IPS DF 6.9 (cell line): ENCODE results near the gene YTHDF1.
"Not testable (repeated sequence)": the region's sequence is repeated elsewhere in the genome, so short reads cannot be mapped to it uniquely, and the experiment has no call there.

Source experiments
- DNase-seq: peaks from one replicate; pipeline ENCODE4 v3.0.0-alpha.2; 2013; ENCODE audit warnings: low read depth, low spot score
- H3K27ac ChIP-seq: one replicate; pipeline ENCODE4 v1.5.1; 2013; ENCODE audit warnings: low read length, control low read depth
- H3K27me3 ChIP-seq: 2 replicates; pipeline ENCODE4 v1.6.1; 2013; ENCODE audit warnings: mild to moderate bottlenecking, low read length; ENCODE audit not compliant: control insufficient read depth, insufficient read depth
- H3K36me3 ChIP-seq: 2 replicates; pipeline ENCODE4 v1.6.1; 2013; ENCODE audit warnings: low read length; ENCODE audit not compliant: control insufficient read depth, insufficient read depth
- H3K4me1 ChIP-seq: 2 replicates; pipeline ENCODE4 v1.6.1; 2013; ENCODE audit warnings: low read length; ENCODE audit not compliant: control insufficient read depth, insufficient read depth
- H3K4me3 ChIP-seq: 2 replicates; pipeline ENCODE4 v1.5.1; 2013; ENCODE audit warnings: mild to moderate bottlenecking, low read length
- H3K9me3 ChIP-seq: 2 replicates; pipeline ENCODE4 v1.6.1; 2013; ENCODE audit warnings: low read length, inconsistent platforms; ENCODE audit not compliant: control insufficient read depth, insufficient read depth
- WGBS: extraction: QIAGEN DNeasy Blood & Tissue Kit; methylation state at CpG from one replicate; pipeline ENCODE4 v1.1.7; 2013; ENCODE audit warnings: mixed read lengths, missing lambda C conversion rate; ENCODE audit not compliant: insufficient read length, insufficient coverage; 5-methylcytosine and 5-hydroxymethylcytosine counted together

Gene YTHDF1

DNA sequence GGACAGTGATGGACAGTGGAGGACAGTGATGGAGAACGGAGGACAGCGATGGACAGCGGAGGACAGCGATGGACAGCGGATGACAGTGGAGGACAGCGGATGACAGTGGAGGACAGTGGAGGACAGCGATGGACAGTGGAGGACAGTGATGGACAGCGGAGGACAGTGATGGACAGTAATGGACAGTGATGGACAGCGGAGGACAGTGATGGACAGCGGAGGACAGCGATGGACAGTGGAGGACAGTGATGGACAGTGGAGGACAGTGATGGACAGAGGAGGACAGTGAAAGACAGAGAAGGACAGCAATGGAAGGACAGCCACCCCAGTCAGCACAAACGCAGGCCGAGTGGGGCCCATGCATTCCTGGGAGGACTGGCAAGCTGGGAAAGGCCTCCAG lies 41.7 kb upstream of the YTHDF1 start:
- H3K27me3 ChIP-seq, result peaks cover 2% of the 10 kb centered on the region; the same call in 1 of the 2 replicates
- H3K36me3 ChIP-seq, result peaks cover 3% of the 10 kb centered on the region; the same call in 1 of the 2 replicates
- no peaks in the 10 kb centered on the region; the same call in 1 of the 2 replicates for H3K4me1 ChIP-seq
- H3K4me3 ChIP-seq, result no peak overlapping the region
- H3K9me3 ChIP-seq, result no peaks in the 10 kb centered on the region
- no peak overlapping the region for H3K27ac ChIP-seq
- DNase-seq, result no peak
- WGBS, result no CpG with 5 or more reads among the region's 13 CpGs

DNA sequence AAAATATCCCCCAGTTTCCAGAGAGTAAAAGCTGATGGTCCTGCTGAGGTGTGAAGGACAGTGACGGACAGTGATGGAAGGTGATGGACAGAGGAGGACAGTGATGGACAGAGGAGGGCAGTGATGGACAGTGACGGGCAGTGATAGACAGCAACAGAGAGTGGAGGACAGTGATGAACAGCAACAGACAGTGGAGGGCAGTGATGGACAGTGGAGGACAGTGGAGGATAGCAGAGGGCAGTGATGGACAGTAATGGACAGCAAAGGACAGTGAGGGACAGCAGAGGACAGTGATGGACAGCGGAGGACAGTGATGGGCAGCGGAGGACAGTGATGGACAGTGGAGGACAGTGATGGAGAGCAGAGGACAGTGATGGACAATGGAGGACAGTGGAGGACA lies 41.0 kb upstream of the YTHDF1 start:
- H3K4me1 ChIP-seq, result no peaks in the 10 kb centered on the region
- H3K27ac ChIP-seq, result no peak overlapping the region
- peaks cover 3% of the 10 kb centered on the region; the same call in 1 of the 2 replicates for H3K36me3 ChIP-seq
- no peaks in the 10 kb centered on the region for H3K9me3 ChIP-seq
- peaks cover 2% of the 10 kb centered on the region; the same call in 1 of the 2 replicates for H3K27me3 ChIP-seq
- WGBS, result no CpG with 5 or more reads among the region's 4 CpGs
- H3K4me3 ChIP-seq, result no peak overlapping the region
- DNase-seq, result no peak

DNA sequence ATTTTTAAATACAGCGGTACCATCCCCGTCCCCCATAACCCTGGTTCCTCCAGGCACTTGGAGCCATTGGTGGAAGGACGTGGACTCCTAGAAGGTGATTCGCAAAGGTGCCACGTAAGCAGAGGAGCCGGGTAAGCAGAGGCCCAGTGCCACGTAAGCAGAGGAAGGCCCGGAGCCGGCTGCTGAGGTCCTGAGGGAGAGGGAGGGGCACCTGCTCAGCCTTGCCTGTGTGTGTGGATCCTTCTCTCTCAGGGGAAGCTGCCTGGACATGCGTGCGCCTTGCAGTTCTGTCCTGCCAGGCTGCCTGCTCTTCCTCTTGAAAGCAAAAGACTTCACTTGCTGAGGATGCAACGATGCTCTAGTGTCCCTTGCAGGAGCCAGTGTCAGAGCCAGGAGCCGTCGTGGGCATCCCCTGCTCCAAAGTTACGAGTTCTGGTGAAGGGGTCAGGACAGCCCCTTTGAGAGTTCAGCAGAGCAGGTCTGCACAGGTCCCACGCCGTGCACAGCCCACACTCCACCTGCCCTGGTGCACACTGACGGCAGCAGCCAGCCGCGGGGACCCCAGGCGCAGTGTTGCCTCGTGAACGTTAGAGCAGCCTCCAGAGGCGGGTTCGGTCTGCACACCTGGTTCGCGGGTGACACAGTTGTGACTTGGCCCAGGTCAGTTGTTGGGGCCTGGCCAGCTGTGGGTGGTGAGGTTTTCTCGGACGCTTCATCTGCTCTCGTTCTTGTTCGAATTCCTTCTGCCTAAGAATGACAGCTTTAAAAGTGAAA lies 40.2 kb upstream of the YTHDF1 start:
- Histone ChIP-seq H3K4me3 (no peak overlapping the region), H3K36me3 (peaks cover 3% of the 10 kb centered on the region; the same call in 1 of the 2 replicates), H3K4me1 (no peaks in the 10 kb centered on the region), H3K27me3 (peaks cover 2% of the 10 kb centered on the region; the same call in 1 of the 2 replicates), H3K27ac (no peak overlapping the region), H3K9me3 (no peaks in the 10 kb centered on the region)
- WGBS, result no CpG with 5 or more reads among the region's 31 CpGs
- DNase-seq, result no peak

DNA sequence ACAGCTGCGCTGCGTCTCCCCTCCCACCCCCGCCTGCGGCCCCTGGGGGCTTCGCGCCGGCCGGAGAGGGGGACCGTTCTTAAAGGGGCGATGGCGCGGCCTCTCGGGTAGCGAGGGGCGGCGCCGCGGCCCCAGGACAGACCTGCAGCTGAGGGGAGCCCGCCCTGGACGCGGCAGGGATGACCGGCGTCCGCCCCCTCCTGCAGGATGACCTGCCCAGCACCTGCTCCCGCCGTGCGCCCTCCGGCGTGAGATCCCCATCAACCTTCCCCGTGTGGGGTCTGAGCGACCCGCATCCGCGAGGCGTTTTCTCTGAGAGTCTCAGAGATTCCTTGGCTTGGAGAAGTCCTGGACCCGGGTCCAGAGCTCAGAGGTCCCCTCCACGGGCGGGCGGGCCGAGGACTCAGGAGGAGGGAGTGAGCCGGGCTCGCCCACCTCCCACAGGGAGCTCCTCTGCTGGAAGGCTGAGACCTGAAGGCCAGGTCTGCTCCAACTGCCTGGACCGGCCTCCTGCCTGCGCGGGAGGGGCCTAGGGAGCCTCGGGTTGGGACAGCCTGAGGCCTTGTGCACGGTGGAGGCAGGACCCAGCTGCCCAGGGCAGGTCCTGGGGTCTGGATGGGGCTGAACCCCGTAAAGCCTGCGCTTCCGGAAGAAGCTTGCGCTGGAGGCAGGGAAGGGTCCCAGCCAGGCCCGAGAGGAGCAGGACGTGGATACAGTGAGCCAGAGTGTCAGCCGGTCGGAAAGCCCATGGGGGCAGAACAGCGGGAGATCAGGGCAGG lies 38.9 kb upstream of the YTHDF1 start:
- H3K4me3 ChIP-seq, result peak overlapping the region; percentile 28; the same call in 1 of the 2 replicates
- H3K27ac ChIP-seq, result no peak overlapping the region
- H3K9me3 ChIP-seq, result no peaks in the 10 kb centered on the region
- no CpG with 5 or more reads among the region's 56 CpGs for WGBS
- DNase-seq, result no peak
- no peaks in the 10 kb centered on the region for H3K4me1 ChIP-seq
- H3K36me3 ChIP-seq, result no peaks in the 10 kb centered on the region
- peaks cover 2% of the 10 kb centered on the region; the same call in 1 of the 2 replicates for H3K27me3 ChIP-seq

DNA sequence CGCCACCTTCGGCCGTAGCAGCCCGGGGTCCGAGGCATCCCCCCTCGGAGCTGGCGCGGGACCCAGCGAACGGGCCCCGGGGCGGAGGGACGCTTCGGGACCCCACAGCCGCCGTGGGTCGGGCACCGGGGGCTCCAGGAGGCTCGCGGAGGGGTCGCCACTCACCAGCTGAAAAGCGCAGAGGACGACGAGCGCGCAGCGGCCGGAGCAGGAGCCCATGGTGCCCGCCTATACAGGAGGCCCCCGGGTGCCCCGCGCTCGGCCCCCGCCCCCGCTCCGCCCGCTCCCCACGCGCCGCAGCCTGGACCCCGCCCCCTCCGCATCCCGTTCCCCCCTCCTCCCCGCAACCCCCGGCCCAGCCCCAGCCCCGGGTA lies 38.3 kb upstream of the YTHDF1 start, which contains the start of gene NKAIN4:
NKAIN4 (minus strand) TSS at position 232 of the 374 bp plus-strand sequence; CDS start at position 219, 13 bp downstream.
- Histone ChIP-seq H3K27me3 (peaks cover 2% of the 10 kb centered on the region; the same call in 1 of the 2 replicates), H3K4me1 (no peaks in the 10 kb centered on the region), H3K4me3 (peak within 1 kb of the TSS; percentile 28; the same call in 1 of the 2 replicates), H3K9me3 (no peaks in the 10 kb centered on the region), H3K27ac (no peak within 1 kb of the TSS), H3K36me3 (no peaks in the 10 kb centered on the region)
- no CpG with 5 or more reads among the region's 46 CpGs for WGBS
- no peak for DNase-seq

DNA sequence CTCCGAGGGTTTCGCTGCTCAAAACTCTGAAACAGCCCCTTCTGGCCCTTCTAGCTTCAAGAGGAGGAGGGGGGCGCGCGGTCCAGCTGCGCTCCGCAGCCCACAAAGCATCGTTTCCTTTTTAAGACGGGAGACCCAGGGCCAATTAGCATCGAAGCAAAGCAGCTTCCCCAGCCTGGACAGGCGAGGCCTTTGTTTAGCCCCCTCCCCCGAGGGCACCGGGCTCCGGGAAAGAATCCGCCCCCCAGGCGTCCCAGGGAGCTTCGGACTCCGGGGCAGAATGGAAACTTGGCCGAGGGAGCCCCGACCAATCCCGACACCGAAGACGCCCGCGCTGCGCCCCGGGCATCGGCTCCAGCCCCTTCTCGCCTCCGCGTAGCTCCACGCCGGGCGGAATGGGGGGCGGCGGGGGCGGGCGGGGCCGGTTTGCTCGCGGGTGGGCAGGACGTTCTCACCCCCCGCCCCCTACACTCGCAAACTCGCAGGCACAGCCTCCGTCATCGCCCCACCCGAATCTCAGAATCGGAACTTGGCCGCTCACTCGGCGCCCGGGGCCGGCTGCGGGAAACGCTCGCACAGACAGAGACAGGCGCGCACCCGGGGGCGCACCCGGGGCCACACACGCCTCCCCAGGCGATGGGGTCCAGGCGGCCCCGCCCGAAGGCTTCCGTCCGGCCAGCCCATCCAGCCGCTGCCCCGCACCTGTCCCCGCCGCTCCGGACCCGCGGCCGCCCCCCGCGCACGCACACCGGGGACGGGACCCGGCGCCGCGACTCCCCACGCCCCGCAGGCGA lies 37.7 kb upstream of the YTHDF1 start:
- H3K27me3 ChIP-seq, result peaks cover 2% of the 10 kb centered on the region; the same call in 1 of the 2 replicates
- no CpG with 5 or more reads among the region's 89 CpGs for WGBS
- no peaks in the 10 kb centered on the region for H3K36me3 ChIP-seq
- DNase-seq, result no peak
- H3K27ac ChIP-seq, result no peak overlapping the region
- H3K9me3 ChIP-seq, result no peaks in the 10 kb centered on the region
- no peaks in the 10 kb centered on the region for H3K4me1 ChIP-seq
- H3K4me3 ChIP-seq, result peak overlapping the region; percentile 28; the same call in 1 of the 2 replicates

DNA sequence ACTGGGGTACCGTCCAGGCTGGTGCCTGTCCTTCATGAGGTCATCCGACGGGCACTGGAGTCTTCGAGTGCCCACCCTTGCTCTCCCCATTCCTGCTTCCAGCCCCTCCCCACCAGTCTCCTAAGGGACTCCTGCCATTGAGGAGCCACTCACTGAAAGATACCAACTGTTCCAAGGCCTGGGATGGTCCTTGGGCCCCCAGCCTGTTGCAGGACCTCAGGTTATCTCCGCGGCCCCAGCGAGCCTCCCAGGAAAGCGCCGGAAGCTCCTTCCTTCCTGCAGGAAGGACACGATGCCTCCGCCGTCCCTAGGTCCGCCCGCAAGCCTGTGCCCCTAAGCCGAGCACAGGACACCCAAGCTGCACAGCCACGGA lies 37.1 kb upstream of the YTHDF1 start:
- Histone ChIP-seq H3K9me3 (no peaks in the 10 kb centered on the region), H3K36me3 (no peaks in the 10 kb centered on the region), H3K4me3 (peak overlapping the region; percentile 11; the same call in 1 of the 2 replicates), H3K4me1 (no peaks in the 10 kb centered on the region), H3K27ac (no peak overlapping the region), H3K27me3 (peaks cover 2% of the 10 kb centered on the region; the same call in 1 of the 2 replicates)
- no CpG with 5 or more reads among the region's 16 CpGs for WGBS
- no peak for DNase-seq

DNA sequence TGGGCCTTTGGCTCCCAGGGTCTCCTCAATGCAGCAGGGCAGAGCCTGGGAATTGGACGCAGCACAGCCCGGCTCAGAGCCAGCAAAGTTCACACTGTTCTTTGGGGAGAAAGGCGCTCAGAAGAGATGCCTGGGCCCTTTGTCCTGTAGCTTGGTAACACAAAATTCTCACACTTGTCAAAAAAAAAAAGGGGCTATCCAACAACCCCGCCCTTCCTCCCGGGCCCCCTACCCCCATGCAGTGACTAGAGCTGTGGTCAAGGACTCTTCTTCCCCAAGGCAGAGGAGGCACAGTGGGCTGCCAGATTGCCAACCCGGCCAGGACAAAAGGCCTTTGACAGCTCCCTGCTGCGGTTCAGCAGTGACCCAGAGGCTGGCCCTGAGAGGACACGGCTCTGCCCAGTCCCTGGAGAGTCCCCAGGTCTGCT lies 36.4 kb upstream of the YTHDF1 start:
- WGBS, result no CpG with 5 or more reads among the region's 8 CpGs

DNA sequence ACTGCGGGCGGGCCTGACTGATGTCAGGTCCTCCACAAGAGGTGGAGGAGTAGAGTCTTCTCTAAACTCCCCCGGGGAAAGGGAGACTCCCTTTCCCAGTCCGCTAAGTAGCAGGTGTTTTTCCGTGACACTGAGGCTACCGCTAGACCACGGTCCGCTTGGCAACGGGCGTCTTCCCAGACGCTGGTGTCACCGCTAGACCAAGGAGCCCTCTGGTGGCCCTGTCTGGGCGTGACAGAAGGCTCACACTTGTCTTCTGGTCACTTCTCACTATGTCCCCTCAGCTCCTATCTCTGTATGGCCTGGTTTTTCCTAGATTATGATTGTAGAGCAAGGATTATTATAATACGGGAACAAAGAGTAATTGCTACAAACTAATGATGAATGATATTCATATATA lies 35.4 kb upstream of the YTHDF1 start:
- not testable (repeated sequence) for H3K27me3 ChIP-seq

More for the DNA sequence above, 36.4 kb upstream of the YTHDF1 start:
- Histone ChIP-seq H3K4me1 (peaks cover 4% of the 10 kb centered on the region; the same call in 1 of the 2 replicates), H3K9me3 (no peaks in the 10 kb centered on the region), H3K36me3 (no peaks in the 10 kb centered on the region), H3K27me3 (peaks cover 2% of the 10 kb centered on the region; the same call in 1 of the 2 replicates), H3K27ac (no peak overlapping the region), H3K4me3 (no peak overlapping the region)
- no peak for DNase-seq

DNA sequence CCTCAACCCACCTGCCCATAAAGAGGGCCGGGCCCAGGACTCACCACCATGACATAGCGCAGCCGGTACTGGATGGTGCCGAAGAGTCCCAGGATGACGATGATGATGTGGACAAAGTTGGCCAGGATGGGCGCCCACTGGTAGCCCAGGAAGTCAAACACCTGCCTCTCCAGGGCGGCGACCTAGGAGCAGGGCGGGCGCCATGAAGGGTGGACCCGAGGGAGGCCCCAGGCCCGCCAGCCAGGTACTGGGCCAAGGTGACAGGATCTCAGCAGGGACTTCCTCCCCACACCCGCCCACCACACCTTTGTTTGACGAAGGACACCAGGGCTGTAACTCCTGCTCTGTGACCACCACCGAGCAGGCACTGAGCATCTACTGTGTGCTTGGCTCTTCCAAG lies 34.0 kb upstream of the YTHDF1 start:
- Histone ChIP-seq H3K36me3 (no peaks in the 10 kb centered on the region), H3K27ac (no peak overlapping the region), H3K27me3 (peaks cover 2% of the 10 kb centered on the region; the same call in 1 of the 2 replicates), H3K4me3 (no peak overlapping the region), H3K9me3 (no peaks in the 10 kb centered on the region), H3K4me1 (peaks cover 11% of the 10 kb centered on the region)
- DNase-seq, result no peak
- no CpG with 5 or more reads among the region's 15 CpGs for WGBS

More for the DNA sequence above, 35.4 kb upstream of the YTHDF1 start:
- not testable (repeated sequence) for DNase-seq, H3K27ac ChIP-seq, H3K9me3 ChIP-seq, H3K4me3 ChIP-seq, H3K36me3 ChIP-seq
- peaks cover 11% of the 10 kb centered on the region for H3K4me1 ChIP-seq
- no CpG with 5 or more reads among the region's 14 CpGs for WGBS
